Gastrocnemius medialis (tissue), 4 donors: ENCODE measurements around the gene VWA3B.

Source experiments
- CTCF ChIP-seq, 5 experiments: fragments of 450-650 bp in 3 of 5; fragments of 200-600 bp in 2 of 5; sonication (generic) in 2 of 5; IDR thresholded peaks in 4 of 5; conservative IDR thresholded peaks in 1 of 5; 1 replicate in 4 of 5; 2 replicates in 1 of 5; pipeline ENCODE4 v1.5.1; 2016 to 2019; ENCODE audit warnings: antibody characterized with exemption in 5 of 5, mild to moderate bottlenecking in 3 of 5, moderate library complexity in 3 of 5
- POLR2A ChIP-seq, 2 donors: fragments of 450-650 bp; IDR thresholded peaks; one replicate each; pipeline ENCODE4 v1.6.1; 2017; ENCODE audit warnings: antibody characterized with exemption in 2 of 2, mild to moderate bottlenecking in 2 of 2, moderate library complexity in 2 of 2

DNA sequence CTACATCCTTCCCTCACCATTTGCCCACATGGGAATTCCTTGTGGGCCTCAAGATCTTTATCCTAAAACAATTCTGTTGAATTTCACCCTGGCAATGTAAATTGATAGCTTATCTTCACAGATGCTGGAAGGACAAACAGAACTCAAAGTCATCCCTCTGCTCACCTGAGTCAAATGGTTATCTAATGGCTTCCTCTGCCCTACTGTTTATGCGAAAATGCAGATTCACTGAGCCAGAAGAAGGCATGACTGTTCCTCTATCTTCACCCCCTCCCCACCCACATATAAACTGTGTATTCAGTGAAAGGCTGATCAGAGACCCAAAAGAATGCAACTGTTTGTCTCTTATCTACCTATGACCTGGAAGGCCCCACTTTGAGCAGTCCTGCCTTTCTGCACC is 43.9 kb upstream of the VWA3B start:
- no peak for TF ChIP-seq POLR2A (IDR thresholded peaks at IDR 0.05)
- no peak for TF ChIP-seq CTCF (IDR thresholded peaks at IDR 0.05 in 4 of 5, conservative IDR thresholded peaks at IDR 0.05 in 1 of 5)
